K562 (cell line): Measurements from ENCODE around the gene ZC3H18. TPM values are rescaled to one million over a fixed set of nuclear protein-coding genes. Genes with fewer than 3 reads are reported as not detected.

Source experiments
- CBFA2T2 ChIP-seq: fragments of 450-650 bp; conservative IDR thresholded peaks from 2 replicates; pipeline ENCODE4 v1.6.1; 2017; ENCODE audit warnings: mild to moderate bottlenecking
- ERF ChIP-seq: fragments of 450-650 bp; formaldehyde crosslinking; IDR thresholded peaks from 2 replicates; pipeline ENCODE4 v1.4.0; 2020; ENCODE audit warnings: mild to moderate bottlenecking, mixed read lengths
- FOXM1 ChIP-seq, 2 experiments: fragments of 450-650 bp in 1 of 2; sonication (generic) in 1 of 2; formaldehyde crosslinking in 1 of 2; IDR thresholded peaks; 2 replicates each; pipeline versions ENCODE4 v1.6.1 to v1.9.0; 2017 to 2022; ENCODE audit warnings: low read depth in 2 of 2, mild to moderate bottlenecking in 2 of 2, missing genetic modification reagents in 1 of 2, moderate library complexity in 1 of 2
- HDGF ChIP-seq: fragments of 450-650 bp; IDR thresholded peaks from 2 replicates; pipeline ENCODE4 v1.6.1; 2016
- HNRNPK ChIP-seq: fragments of 200-400 bp; formaldehyde crosslinking; IDR thresholded peaks from one replicate; pipeline ENCODE4 v1.6.1; 2018; ENCODE audit warnings: mild to moderate bottlenecking, low read depth, low read length; ENCODE audit not compliant: poor library complexity, severe bottlenecking
- MTA1 ChIP-seq: fragments of 450-650 bp; IDR thresholded peaks from 2 replicates; pipeline ENCODE4 v1.6.1; 2017; ENCODE audit warnings: borderline replicate concordance
- NR3C1 ChIP-seq: sonication (generic); formaldehyde crosslinking; IDR thresholded peaks from 2 replicates; pipeline ENCODE4 v1.8.1; 2022; ENCODE audit warnings: missing genetic modification reagents
- NUFIP1 ChIP-seq: fragments of 450-650 bp; IDR thresholded peaks from 2 replicates; pipeline ENCODE4 v1.6.1; 2018; ENCODE audit not compliant: partially characterized antibody
- PHF8 ChIP-seq: fragments of 200-600 bp; sonication (generic); IDR thresholded peaks from 2 replicates; pipeline ENCODE4 v1.6.1; 2012; ENCODE audit warnings: mixed run types, mild to moderate bottlenecking, inconsistent platforms, low read length, moderate library complexity, borderline replicate concordance
- RBM25 ChIP-seq: fragments of 200-400 bp; formaldehyde crosslinking; IDR thresholded peaks from 2 replicates; pipeline ENCODE4 v1.6.1; 2018; ENCODE audit warnings: low read length, low read depth, moderate library complexity; ENCODE audit not compliant: severe bottlenecking
- SIN3B ChIP-seq: fragments of 450-650 bp; IDR thresholded peaks from 2 replicates; pipeline ENCODE4 v1.6.1; 2017; ENCODE audit warnings: low read depth, mild to moderate bottlenecking, moderate library complexity
- SIX5 ChIP-seq, 2 experiments: IDR thresholded peaks; 2 replicates each; pipeline ENCODE4 v1.6.1; 2011; ENCODE audit warnings: low read length in 2 of 2, borderline replicate concordance in 1 of 2, low read depth in 1 of 2, mild to moderate bottlenecking in 1 of 2, moderate library complexity in 1 of 2; ENCODE audit not compliant: insufficient read depth in 1 of 2
- U2AF1 ChIP-seq: fragments of 200-400 bp; formaldehyde crosslinking; optimal IDR thresholded peaks from 2 replicates; pipeline ENCODE3; 2017; ENCODE audit warnings: mild to moderate bottlenecking, low read depth, low read length, moderate library complexity
- ZFP1 ChIP-seq: fragments of 450-650 bp; formaldehyde crosslinking; IDR thresholded peaks from 2 replicates; pipeline ENCODE4 v1.4.0; 2020; ENCODE audit warnings: mild to moderate bottlenecking, mixed read lengths
- ZNF175 ChIP-seq: fragments of 200-800 bp; sonication (Bioruptor generic); IDR thresholded peaks from 2 replicates; pipeline ENCODE4 v1.6.1; 2016; ENCODE audit warnings: low read depth, mild to moderate bottlenecking, missing genetic modification characterization, missing compliant biosample characterization
- polyA plus RNA-seq, 8 experiments: library from polyadenylated mRNA; depleted of rRNA in 4 of 8; stranded (reverse) in 5 of 8; unstranded in 3 of 8; fragments of >200 nt; fragmentation: Nextera tagmentation in 2 of 8; fragmentation: Illumina TruSeq in 1 of 8; extraction: Ambion mirVana in 2 of 8; extraction: Trizol in 1 of 8; gene quantifications; 2 replicates each; pipeline versions ENCODE4 v1.2.1 to v1.2.3, GENCODE V29; 2011 to 2014; ENCODE audit warnings: inconsistent platforms in 1 of 8, missing spikeins in 1 of 8
- total RNA-seq, 7 experiments: library from RNA; depleted of rRNA in 6 of 7; stranded (reverse); fragments of >200 nt in 6 of 7; fragmentation: Illumina TruSeq in 2 of 7; extraction: Trizol in 2 of 7; gene quantifications; 2 replicates each; pipeline versions ENCODE4 v1.2.1 to v1.2.3, GENCODE V29; 2011 to 2021; ENCODE audit warnings: low replicate concordance in 1 of 7
- TF ChIP-seq, protein P1 (sequence below): sonication (generic); formaldehyde crosslinking; IDR thresholded peaks from 2 replicates; pipeline ENCODE4 v1.8.1; 2023; ENCODE audit warnings: mild to moderate bottlenecking, missing genetic modification reagents, moderate library complexity
- TF ChIP-seq, protein P2 (sequence below): fragments of 450-650 bp; IDR thresholded peaks from 2 replicates; pipeline ENCODE4 v1.6.1; 2016; ENCODE audit warnings: mild to moderate bottlenecking
- TF ChIP-seq, protein P3 (sequence below): fragments of 450-650 bp; formaldehyde crosslinking; IDR thresholded peaks from 2 replicates; pipeline ENCODE4 v1.4.0; 2020; ENCODE audit warnings: mild to moderate bottlenecking, mixed read lengths

Gene ZC3H18
- total and polyA plus RNA-seq, 9 of the 15 experiments (the other 6 are each of a cell fraction or from before 2014, with no cell fraction given): 1.7 to 88.7 (median 26.9) TPM

DNA sequence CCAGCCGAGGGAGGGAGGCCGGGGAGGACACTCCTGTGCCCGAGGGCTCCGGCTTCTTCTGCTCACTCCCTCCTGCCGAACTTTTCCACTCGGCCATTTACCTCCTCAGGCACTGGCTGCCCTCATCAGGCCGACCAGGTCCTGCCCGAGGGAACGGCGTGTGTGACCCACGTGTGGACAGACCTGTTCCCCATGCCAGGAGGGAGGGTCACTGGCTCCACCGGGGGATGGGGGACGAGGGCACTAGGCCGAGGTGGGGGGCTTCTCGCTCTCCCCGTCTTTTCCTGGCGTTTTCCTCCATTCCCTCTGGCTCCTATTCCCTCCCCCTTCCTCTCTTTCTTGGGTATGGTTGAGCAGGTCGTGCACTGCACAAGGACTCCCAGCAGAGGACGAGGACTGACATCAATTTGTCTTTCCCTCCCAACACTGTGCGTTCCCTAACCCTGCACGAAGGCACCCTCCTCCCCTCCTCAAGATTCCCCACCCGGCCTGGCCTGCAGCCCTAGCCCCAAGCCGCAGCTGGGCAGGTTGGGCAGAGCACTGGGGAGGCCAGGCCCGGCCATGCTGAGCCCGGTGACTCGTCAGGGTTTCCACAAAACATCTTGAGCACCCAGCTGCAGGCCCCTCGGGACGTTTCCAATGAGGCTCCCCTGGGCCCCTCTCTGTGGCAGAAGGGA lies 64.9 kb downstream of the ZC3H18 start (continued):
- TF ChIP-seq SIN3B (no peak), MTA1 (no peak), CBFA2T2 (no peak), U2AF1 (no peak), NUFIP1 (no peak), RBM25 (peak; percentile 38), NR3C1 (CRISPR knock-in tag) (no peak), SIX5 (IDR thresholded peaks at IDR 0.05; ENCODE audit: borderline replicate concordance in 1 of 2, insufficient read depth in 1 of 2, low read depth in 1 of 2, low read length in 2 of 2) (no peak), HNRNPK (no peak), ZFP1 (no peak), HDGF (no peak), PHF8 (peak; percentile 2; the same call in 1 of the 2 replicates), FOXM1 (IDR thresholded peaks at IDR 0.05; ENCODE audit: low read depth) (no peak), FOXM1 (CRISPR knock-in tag; IDR thresholded peaks at IDR 0.05; ENCODE audit: low read depth) (0 out of 2 replicates have a peak, but pooled peaks have one; percentile 80), ERF (no peak), ZNF175 (CRISPR knock-in tag) (no peak)
- TF ChIP-seq, protein P1, sequence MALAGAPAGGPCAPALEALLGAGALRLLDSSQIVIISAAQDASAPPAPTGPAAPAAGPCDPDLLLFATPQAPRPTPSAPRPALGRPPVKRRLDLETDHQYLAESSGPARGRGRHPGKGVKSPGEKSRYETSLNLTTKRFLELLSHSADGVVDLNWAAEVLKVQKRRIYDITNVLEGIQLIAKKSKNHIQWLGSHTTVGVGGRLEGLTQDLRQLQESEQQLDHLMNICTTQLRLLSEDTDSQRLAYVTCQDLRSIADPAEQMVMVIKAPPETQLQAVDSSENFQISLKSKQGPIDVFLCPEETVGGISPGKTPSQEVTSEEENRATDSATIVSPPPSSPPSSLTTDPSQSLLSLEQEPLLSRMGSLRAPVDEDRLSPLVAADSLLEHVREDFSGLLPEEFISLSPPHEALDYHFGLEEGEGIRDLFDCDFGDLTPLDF: no peak
- TF ChIP-seq, protein P2, sequence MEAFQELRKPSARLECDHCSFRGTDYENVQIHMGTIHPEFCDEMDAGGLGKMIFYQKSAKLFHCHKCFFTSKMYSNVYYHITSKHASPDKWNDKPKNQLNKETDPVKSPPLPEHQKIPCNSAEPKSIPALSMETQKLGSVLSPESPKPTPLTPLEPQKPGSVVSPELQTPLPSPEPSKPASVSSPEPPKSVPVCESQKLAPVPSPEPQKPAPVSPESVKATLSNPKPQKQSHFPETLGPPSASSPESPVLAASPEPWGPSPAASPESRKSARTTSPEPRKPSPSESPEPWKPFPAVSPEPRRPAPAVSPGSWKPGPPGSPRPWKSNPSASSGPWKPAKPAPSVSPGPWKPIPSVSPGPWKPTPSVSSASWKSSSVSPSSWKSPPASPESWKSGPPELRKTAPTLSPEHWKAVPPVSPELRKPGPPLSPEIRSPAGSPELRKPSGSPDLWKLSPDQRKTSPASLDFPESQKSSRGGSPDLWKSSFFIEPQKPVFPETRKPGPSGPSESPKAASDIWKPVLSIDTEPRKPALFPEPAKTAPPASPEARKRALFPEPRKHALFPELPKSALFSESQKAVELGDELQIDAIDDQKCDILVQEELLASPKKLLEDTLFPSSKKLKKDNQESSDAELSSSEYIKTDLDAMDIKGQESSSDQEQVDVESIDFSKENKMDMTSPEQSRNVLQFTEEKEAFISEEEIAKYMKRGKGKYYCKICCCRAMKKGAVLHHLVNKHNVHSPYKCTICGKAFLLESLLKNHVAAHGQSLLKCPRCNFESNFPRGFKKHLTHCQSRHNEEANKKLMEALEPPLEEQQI: no peak
- TF ChIP-seq, protein P3, sequence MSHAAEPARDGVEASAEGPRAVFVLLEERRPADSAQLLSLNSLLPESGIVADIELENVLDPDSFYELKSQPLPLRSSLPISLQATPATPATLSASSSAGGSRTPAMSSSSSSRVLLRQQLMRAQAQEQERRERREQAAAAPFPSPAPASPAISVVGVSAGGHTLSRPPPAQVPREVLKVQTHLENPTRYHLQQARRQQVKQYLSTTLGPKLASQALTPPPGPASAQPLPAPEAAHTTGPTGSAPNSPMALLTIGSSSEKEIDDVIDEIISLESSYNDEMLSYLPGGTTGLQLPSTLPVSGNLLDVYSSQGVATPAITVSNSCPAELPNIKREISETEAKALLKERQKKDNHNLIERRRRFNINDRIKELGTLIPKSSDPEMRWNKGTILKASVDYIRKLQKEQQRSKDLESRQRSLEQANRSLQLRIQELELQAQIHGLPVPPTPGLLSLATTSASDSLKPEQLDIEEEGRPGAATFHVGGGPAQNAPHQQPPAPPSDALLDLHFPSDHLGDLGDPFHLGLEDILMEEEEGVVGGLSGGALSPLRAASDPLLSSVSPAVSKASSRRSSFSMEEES (CRISPR knock-in tag): no peak
